NCI-H345 treated with DMSO at 0.1 percent for 48 hours (cell line): Measurements from ENCODE around the gene NLGN4X.

Source experiments
- DNase-seq: peaks from one replicate; lab custom pipeline; 2025; ENCODE audit not compliant: unreplicated experiment; lab: John Stamatoyannopoulos, UW

The NLGN4X gene

GRCh38 chrX:6159468-6159867 is 69.2 kb downstream of the NLGN4X start:
- DNase-seq = no peak

DNA sequence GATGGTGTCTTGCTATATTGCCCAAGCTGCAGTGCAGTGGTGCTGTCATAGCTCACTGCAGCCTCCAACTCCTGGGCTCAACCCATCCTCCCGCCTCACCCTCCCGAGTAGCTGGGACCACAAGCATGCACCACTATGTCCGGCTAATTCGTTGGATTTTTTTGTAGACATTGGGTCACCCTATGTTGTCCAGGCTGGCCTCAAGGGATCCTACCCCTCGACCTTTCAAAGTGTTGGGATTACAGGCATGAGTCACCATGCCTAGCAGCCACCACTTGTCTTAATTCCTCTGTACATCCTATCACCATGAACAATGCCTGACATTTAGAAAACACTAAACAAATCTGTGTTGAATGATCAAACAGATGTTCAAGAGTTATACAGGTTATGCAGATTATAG is 76.7 kb downstream of the NLGN4X start:
- DNase-seq = no peak

DNA sequence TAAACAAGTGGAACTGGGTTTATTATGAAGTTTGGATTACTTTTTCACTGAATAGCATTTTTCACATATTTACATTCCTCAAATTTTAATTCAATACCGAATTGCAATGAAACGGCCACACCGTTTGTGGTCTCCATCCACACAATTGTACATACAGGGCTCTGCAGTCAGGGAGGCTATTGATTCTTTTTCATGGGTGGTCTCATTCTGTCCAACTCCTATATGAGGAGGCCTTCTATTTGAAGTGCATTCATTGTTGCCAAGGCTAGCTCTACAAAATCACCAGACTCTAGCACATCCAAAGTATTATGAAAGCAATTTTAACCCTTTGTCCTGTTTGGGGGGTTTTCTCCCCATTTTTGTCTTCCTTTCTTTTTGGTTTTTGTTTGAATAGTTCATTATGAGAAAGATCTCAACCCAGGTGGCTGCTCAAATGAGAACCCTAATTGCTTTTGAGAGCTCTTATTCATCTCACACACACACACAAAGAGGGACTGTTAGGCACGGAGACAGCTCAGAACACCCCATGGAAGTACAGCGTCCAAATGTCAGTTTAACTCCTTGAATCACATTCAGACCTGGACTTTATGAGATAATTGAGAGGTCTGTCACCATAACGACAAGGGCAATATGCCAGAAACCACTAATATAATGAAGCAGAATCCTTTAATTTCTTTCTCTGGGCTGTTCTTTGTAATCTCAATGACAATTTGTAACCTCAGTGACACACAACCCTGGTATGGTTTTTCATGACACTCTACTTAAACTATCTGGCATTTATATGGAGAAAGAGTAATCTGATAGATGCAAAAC is 79.4 kb downstream of the NLGN4X start:
- peak; percentile 56 for DNase-seq

GRCh38 chrX:6134255-6134654 is 94.4 kb downstream of the NLGN4X start:
- no peak for DNase-seq

- no peak for DNase-seq
Measured at GRCh38 chrX:6132970-6133369, 95.7 kb downstream of the NLGN4X start.

DNA sequence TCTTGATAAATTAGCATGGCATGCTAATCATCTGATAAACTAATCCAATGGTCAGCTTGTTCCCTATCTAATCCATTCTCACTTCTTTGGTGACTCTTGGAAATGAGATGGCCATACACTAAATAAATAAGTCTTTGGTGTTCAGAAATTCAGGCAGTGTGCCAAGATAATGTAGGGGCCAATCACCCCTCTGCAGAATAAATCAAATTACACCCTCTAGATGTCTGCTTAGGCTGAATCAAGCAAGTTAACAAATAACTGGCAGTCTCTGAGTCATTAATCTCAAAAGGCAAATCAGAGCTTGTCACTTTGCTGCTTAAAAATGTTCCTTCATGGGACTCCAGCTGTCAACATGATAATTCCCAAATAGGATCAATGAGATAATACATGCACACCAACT is 97.4 kb downstream of the NLGN4X start:
- DNase-seq = no peak

DNA sequence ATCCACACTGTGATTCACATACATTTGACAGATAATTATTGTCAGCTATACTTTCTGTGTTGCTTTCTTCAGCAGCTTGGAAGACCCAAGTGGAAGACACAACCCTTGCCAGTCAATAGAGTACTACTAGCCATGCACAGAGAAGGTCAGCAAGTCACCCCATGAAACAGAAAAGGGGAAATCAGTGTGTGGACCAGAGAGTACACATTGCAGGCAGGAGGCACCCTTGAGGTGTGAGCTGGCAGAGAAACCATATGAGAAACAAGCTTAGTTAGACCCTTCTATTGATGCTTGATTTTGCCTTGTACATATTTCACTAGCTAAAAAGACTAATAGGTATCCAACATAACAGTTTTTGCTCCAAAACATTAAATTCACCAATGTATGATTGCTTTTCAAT is 99.5 kb downstream of the NLGN4X start:
- DNase-seq = no peak

DNA sequence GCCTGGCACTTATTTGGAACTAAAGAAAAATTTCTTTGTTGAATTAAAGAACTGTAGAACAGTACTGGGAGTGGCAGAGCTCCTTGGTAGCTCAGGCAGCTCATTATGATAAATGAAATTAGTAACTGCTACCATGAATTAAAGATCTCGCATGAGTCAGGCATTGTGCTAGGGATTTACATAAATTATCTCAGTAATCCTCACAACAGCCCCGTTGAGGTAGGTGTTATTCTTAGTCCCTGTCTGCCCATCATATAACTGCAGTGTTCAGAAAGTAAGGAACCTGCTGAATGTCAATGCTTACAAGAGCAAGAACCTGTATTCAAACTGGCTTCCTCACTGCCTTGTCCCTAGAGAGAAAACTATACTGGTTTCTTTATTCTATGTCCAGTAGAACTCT is 108.3 kb downstream of the NLGN4X start:
- DNase-seq = no peak

DNA sequence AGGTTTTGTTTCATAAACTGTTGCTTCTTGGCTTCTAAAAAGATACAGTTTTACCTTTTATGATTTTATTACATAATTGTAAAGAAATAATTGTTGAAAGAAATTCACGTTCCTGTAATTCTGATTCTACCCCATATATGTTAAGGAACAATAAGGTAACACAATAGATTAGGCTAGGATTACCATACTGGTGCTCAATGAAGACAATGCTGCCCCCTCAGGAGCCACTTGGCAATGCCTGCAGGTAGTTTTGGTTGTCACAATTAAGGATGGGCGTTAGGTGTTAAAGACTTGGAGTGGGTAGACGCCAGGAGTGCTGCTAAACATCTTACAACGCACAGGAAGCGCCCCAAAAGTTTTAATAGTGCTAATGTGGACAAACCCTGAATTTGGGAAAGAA is 133.2 kb downstream of the NLGN4X start:
- DNase-seq = no peak

DNA sequence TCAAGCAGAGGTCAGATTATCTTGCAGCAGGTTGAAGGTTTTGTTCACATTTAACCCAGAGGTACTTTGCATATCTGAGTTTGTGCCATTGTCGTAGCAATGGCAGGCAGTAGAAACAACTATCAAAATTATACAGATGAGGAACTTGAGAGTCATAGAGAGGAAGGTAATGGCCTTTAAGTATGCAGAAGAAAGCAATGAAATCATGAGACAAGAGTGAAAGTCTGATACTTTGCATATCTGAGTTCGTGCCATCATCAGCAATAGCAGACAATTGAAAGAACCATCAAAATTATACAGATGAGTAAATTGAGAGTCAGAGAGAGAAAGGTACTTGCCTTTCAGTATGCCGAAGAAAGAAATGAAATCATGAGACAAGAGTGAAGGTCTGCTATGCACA is 154.1 kb downstream of the NLGN4X start:
- DNase-seq = no peak

DNA sequence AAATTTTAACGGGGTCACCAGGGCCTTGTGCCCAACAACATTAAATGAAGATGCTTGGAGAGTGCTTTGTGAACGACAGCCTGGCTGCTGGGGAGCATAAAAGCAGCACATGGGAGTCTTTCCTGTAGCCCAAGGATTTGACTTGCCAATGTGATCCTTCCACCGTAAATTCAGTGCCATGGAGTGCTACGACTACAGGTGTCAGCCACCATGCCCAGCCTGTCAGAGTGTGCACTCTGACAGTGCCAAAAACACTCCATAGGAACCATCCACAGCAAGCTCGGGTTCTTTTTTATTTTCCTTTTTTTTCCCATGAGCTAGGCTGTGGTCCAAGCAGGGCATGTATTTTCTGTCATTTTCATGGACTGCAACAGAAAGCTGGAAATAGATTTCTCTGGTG is 156.9 kb downstream of the NLGN4X start:
- DNase-seq = no peak

DNA sequence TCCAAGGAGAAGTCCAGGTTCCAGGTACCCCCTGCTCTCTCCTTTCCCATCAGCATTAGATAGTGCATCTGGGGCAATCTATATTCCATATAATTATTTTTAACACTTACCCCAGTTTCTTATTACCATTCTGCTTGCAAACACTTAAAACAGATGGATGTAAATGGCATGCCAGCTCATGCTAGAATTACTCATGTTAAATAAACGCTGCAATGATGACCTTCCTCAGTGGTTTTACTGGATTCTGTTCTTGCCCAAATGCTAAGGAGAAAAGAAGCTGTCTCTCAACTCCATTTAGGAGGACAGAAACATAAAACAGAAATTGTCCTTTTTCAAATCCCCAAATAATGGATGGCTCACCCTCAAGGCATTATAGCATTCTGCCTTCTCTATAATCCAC is 161.1 kb downstream of the NLGN4X start:
- DNase-seq = no peak

DNA sequence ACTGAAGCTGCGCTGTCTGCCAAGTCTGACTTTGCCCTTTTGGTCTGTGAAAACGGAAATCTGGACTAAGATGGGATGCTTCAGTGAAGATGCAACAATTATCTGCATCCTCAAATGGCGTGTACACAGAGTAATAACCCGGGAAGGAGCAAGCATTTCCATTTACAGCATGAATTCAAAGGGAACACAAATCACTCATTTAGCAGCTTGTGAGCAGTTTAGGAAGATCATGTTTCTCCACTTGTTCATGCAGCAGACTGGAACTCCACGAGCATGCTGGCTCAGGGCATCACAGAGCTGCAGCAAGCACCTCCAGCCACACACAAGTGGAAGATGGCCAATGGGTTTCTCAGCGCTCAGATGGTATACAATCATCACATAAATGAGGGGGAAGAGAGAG is 175.5 kb downstream of the NLGN4X start:
- peak; percentile 52 for DNase-seq

GRCh38 chrX:6052111-6052745 is 176.4 kb downstream of the NLGN4X start:
- DNase-seq = no peak

- DNase-seq = no peak
Measured at GRCh38 chrX:6049132-6049531, 179.5 kb downstream of the NLGN4X start.

GRCh38 chrX:6041630-6042029 is 187.0 kb downstream of the NLGN4X start:
- no peak for DNase-seq

- DNase-seq = no peak
Measured at GRCh38 chrX:6029014-6029413, 199.7 kb downstream of the NLGN4X start.

DNA sequence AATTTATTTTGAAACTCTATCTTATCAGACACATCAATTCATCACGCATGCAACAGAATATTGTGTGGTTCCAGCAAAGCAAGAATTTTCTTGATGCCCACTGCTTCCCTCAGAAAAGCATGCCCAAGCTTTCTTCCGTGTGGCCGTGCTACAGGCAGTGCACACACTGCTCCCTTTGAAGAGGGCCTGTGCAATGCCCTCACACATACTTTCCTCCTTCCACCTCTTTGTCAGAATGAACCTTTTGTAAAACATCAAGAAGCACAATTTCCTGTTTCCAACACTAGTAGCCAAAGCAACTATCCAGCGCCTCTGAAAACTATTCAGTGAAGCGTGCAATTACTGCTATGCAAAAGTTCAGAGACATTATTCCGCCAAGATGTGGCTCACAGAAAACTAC is 201.7 kb downstream of the NLGN4X start:
- DNase-seq = no peak

GRCh38 chrX:6026429-6026828 is 202.2 kb downstream of the NLGN4X start:
- DNase-seq = no peak

GRCh38 chrX:6024204-6024603 is 204.5 kb downstream of the NLGN4X start:
- no peak for DNase-seq

GRCh38 chrX:6021316-6022091 is 207.2 kb downstream of the NLGN4X start:
- peak; percentile 44 for DNase-seq

GRCh38 chrX:6019076-6019475 is 209.6 kb downstream of the NLGN4X start:
- no peak for DNase-seq
